ENCODE data around the gene CHMP1B. TPM values are rescaled to one million over a fixed set of nuclear protein-coding genes. Genes with fewer than 3 reads are reported as not detected.
A peak's percentile ranks its signal among the peaks of the same experiment; 100 is the strongest.
"Not testable (repeated sequence)": the region's sequence is repeated elsewhere in the genome, so short reads cannot be mapped to it uniquely, and the experiment has no call there.

CHMP1B gene
- total RNA-seq, 2 donors from 2014 or later: 54.5 to 95.0 TPM

DNA sequence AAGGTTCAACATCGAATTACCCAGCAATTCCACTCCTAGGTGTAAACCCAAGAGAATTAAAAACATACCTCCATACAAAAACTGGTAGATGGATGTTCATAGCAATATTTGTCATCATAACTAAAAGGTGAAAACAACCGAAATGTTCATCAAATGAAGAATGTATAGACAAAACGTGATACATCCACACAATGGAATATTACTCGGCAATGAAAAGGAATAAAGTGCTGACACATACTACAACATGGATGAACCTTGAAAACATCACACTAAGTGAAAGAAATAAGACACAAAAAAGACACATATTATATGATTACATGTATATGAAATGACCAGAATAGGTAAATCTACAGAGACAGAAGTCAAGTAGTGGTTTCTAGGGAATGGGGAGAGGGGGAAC, 20.6 kb upstream of the CHMP1B start:
- no peak for DNase-seq
- intact Hi-C loops (cut with DNase I, micrococcal nuclease): no loop called here
- no peak for ATAC-seq

DNA sequence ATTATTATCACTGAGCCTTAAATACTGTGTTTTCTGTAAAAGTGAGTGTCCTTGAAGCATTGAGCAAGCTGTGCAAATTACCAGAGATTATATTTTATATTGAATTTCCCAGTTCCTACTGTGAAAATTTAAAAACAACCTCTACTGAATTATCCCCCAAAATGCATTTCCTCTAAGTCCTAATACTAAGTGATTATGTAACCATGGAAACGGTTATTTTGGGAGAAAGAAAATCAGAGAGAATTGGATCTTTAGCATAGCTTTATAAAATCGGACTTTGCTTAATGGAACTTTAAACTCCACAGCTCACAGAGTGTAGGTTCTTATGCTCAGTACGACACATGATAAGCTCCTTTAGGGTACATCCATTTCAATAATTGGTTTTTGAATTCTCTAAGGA, 19.3 kb upstream of the CHMP1B start:
- ATAC-seq: no peak
- no peak for DNase-seq
- intact Hi-C loops (cut with DNase I, micrococcal nuclease): no loop called here

DNA sequence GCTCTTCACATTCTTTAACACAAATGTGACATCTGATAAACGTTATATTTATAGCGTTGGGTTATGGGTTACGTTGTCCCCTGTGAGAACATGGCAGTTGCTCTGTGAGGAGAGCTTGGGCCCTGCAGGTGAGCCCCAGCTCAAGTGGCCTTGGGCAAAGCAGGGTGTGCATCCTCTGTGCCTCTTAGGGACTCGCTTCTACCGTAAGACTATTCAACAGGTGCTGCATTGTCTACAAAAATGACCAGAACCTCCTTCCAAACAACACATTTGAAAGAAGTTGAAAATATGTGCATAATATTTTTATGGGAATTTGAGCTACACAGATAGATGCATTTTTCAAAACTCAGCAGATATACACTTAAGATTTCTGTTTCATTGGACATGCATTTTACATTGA, 16.4 kb upstream of the CHMP1B start:
- intact Hi-C loops (cut with DNase I, micrococcal nuclease): no loop called here
- no peak for DNase-seq

DNA sequence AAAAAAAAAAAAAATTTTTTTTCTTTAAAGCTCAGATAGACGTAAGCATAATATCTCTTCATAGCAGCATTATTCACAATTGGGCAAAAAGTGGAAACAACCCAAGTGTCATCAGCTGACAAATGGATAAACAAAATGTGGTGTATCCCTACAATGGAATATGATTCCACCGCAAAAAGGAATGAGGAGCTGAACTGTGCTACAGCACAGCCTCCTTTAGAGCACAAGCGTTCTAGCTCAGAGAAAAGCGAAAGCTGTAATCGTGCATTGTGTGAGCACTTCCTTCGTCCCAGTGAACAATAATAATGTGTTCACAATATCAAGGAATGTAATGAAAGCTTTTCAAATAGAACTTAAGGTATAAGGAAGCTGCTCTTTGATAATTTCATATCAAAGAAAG, 11.7 kb upstream of the CHMP1B start:
- ATAC-seq (no peak), DNase-seq (no peak)
- intact Hi-C loops (cut with DNase I, micrococcal nuclease): no loop called here

More for the DNA sequence above, 16.4 kb upstream of the CHMP1B start:
- ATAC-seq: no peak

DNA sequence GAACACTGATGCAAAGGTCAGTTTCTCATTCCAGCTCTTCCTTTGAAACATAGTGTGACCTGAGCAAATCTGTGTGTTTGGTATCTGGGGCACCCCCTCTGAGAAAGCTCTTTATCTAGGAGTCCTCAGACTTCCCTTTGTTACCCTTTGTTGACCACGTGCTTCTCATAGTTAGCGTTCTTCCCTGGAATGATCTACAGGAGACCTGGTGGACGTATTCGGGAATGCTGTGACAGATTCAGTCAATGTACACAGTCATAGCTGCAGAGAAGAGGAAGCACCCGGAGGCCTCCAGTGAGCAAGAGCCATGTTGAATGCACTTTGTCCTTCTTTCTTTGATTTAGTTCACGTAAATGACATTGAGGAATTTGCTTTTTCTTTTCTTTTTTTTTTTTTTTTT, 10.7 kb upstream of the CHMP1B start:
- DNase-seq: no peak
- intact Hi-C loops (cut with DNase I, micrococcal nuclease): no loop called here
- no peak for ATAC-seq

DNA sequence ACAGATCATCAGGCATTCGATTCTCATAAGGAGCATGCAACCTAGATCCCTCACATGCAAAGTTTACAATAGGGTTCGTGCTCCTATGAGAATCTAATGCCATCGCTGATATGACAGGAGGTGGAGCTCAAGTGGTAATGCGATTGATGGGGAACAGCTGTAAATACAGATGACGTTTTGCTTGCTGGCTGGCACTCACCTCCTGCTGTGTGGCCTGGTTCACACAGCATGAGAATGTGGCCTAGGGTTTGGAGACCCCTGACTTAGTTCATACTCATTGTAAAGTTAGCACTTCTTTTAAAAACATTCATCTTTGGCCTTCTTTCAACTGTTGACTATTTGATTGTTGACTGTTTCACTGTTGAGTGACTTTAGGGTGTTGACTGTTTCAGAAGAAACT, 8.7 kb upstream of the CHMP1B start:
- intact Hi-C loops (cut with DNase I, micrococcal nuclease): no loop called here
- DNase-seq (no peak), ATAC-seq (no peak)

DNA sequence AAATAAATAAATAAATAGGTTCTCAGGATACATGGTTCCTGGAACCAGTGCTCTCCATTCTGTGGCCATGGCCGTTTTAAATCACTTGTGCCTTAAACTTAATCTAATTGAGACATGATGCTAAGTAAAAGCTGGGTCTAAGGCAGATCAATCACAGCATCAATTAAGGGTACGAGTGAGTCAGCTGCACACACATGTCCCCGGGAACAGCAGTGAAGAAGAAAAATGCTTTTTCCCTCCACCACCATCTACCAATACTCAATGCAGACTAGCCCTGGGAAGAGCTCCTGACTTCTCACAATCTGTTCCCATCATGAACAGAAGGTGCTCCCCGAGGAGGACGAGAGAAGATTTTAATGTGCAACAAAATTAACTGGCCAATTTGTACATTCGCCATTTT, 6.8 kb upstream of the CHMP1B start:
- intact Hi-C loops (cut with DNase I, micrococcal nuclease): no loop called here
- ATAC-seq: no peak
- no peak for DNase-seq

DNA sequence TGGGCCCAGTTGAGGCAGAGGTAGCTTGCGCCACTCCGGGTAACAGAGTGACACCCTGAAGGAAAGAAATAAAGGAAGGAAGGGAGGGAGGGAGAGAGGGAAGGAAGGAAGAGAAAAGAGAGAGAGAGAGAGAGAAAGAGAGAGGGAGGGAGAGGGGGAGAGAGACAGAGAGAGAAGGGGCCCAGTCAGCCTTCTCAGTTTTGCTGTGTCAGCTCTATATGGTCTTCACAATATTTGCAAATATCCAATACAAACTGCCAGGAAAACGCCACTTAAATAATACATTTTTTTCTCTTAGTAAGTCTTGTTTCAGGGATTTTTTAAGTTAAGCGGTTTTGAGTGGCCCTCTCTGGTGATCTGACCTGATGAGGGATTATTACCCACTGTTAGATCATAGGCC, 5.6 kb upstream of the CHMP1B start:
- no peak for ATAC-seq
- intact Hi-C loops (cut with DNase I, micrococcal nuclease): no loop called here
- DNase-seq: no peak

DNA sequence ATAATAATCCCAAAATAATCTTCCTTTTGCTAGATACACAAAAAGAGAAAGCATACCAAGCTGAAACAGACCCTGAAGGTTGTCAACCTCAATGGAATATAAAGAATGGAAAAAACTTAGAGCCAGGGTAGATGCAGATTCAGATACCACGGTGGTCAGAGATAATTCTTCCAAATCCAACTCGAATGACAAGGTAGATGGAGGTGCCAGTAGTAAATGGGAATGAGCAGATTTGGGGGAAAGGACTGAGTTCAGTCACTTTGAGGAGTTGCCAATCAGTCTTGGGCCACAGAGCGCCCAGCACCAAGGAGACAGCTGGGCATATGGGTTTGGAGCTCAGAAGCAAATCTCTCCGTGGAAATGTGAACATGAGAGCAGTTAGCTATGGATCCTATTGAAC, 3.4 kb upstream of the CHMP1B start:
- no peak for ATAC-seq
- intact Hi-C loops (cut with DNase I, micrococcal nuclease): no loop called here

DNA sequence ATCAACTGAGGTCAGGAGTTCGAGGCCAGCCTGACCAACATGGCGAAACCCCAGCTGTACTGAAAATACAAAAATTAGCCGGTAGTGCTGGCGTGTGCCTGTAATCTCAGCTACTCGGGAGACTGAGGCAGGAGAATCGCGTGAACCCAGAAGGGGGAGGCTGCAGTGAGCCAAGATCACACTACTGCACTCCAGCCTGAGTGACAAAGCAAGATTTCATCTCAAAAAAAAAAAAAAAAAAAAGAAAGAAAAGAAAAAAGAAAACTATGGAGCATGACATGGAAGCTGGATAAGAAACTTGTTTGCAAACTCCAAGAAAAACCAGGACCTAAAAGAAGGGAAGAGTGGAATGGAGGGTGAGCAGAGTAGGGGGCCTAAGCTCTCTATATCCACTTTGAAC, 1.9 kb upstream of the CHMP1B start:
- intact Hi-C loops (cut with DNase I, micrococcal nuclease): no loop called here
- DNase-seq (no peak), ATAC-seq (no peak)

More for the DNA sequence above, 3.4 kb upstream of the CHMP1B start:
- no peak for DNase-seq

DNA sequence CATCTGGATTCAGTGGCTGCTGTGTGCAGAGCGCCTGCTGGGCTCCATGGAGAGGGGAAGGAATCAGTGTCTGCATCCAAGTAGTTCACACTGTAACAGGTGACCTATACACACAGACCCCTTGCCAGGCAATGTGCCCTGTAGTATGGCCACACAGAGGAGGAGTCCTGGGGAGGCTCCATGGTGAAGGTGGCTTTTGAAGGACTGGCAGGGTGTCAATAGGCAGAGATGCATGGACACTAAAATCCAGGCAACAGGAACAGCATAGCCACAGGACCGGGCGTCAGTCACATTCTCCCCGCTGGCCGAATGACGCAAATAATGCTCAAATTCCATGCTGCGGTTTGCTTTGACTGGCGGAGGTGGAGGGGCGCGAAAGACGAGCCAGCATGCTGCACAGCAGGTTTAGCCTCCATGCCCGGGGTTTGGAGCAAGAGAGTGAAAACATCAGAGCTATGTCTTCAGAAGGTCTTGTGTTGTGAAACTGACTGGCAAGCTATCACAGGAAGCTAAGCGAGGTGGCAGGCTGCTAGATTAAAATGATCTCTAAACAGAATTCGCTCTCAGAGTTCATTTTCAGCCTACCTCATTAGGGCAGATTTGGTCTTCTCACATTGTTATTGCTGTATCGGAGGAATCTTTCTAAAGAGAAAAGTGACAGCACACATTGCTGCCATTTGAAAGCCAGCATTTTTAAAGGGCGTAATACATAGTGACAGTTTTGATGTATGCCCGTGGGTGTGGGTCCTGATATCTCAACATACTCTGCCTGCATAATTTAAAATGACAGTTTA, 1.2 kb upstream of the CHMP1B start:
- peak; percentile 24 for ATAC-seq
- intact Hi-C loops (cut with DNase I, micrococcal nuclease): no loop called here
- DNase-seq: peak; percentile 63 to 68

DNA sequence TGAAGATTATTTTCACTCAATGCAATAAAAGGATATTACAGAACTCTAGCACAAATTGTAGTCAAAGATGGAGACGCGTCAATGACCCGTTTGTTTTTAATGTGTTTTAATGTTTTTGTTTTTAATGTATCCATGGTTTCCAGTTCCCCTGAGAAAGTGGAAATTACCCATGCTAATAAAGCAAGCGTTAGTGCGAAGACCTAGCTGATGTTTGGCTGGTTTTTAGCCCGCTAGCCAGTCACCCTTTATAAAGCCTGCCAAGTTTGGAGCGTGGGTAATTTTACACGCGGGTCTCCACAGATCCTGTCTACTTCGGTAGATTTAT, 430 bp upstream of the CHMP1B start:
- ATAC-seq: peak; percentile 14
- DNase-seq: no peak
- intact Hi-C loops (cut with DNase I, micrococcal nuclease): no loop called here

DNA sequence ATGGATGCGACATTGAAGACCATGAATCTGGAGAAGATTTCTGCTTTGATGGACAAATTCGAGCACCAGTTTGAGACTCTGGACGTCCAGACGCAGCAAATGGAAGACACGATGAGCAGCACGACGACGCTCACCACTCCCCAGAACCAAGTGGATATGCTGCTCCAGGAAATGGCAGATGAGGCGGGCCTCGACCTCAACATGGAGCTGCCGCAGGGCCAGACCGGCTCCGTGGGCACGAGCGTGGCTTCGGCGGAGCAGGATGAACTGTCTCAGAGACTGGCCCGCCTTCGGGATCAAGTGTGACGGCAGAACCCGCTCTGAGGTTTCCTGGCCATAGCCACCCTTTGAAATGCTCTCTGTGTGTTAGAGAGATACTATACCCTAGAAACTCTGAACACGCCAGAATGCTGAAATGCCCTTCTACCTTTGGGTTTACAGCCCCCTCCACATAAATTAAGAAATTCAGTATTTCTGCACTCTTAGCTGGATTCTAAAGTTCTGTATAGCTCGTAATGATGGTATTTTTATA, 659 bp downstream of the CHMP1B start:
- peak; percentile 51 to 70 for DNase-seq

DNA sequence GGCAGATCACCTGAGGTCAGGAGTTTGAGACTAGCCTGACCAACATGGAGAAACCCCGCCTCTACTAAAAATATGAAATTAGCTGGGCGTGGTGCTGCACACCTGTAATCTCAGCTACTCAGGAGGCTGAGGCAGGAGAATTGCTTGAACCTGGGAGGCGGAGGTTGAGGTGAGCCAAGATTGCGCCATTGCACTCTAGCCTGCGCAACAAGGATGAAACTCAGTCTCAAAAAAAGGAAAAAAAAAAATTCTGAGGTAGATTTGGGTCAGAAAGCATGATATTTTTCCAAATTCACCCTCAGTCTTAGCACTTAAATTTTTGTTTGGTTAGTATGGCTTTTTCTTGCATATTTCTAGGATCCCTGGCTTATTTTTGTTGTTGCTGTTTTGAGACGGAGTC, 3.3 kb downstream of the CHMP1B start:
- DNase-seq; ATAC-seq; intact Hi-C loops (cut with DNase I, micrococcal nuclease): not testable (repeated sequence)

More for the DNA sequence above, 659 bp downstream of the CHMP1B start:
- intact Hi-C loops (cut with DNase I, micrococcal nuclease): no loop called here
- peak; percentile 53 for ATAC-seq

DNA sequence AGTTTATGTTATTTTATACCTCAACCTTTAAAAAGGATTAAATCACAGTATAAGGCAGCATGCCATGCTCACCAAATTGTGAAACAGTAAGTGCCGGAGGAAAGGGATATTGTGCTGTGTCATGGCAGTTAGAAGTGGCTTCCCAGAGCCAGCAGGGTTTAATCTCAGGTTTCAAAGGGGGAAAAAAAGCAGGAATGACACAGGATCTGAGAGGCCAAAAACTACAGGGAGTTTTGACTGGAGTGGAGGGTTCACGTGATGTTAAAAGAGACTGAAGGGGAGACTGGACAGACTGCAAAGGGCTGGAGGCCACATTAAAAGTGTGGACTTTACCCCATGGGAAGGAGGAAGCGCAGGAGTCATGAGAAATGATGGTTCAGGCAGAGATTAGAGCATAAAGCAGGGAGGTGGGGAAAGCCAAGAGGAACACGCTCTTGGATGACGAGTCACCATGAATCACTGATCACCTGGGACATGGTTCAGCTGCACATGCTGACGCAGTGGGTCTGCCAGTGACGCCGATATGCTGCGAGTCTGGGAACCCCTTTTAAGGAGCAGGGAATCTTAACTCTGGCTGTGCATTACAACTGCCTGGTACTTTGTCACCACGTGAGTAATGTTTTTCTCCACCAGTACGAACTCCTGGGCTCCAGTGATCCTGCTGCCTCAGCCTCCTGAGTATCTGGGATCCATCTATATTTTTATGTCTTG, 6.1 kb downstream of the CHMP1B start:
- ATAC-seq: peak; percentile 85
- DNase-seq: peak; percentile 72 to 89
- intact Hi-C loops (cut with DNase I, micrococcal nuclease): loop anchor here in 1 of 2 donors (5.0 kb wide), 1 partner anchor 50 kb away; the partner anchor contains the start of gene MPPE1

DNA sequence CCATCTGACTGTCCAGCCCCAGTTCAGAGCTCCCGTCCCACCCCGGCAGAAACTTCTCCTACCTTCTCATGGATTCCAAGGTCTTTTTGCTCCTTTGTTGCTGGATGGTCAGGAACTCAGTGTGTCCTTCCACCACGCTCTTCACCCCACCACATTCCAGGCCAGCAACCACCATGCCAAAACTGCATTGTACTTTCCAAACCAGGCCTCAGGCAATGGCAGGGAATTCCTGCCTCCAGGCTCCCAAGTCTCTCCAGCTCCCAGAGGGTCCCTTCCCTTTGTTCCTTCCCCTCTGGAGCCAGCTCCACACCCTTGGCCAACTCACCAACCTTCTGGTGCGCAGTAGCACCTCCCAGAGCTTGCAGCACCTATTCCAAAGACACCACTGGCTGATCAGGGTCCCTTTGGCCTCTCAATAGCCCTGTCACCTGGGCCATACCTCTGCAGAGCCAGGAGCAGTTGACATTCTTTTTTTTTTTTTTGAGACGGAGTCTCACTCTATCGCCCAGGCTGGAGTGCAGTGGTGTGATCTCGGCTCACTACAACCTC, 8.1 kb downstream of the CHMP1B start:
- intact Hi-C loops (cut with DNase I, micrococcal nuclease): loop anchor here in 1 of 2 donors (5.0 kb wide), 1 partner anchor 48 kb away; the partner anchor contains the start of gene MPPE1
- ATAC-seq: no peak
- DNase-seq: no peak

DNA sequence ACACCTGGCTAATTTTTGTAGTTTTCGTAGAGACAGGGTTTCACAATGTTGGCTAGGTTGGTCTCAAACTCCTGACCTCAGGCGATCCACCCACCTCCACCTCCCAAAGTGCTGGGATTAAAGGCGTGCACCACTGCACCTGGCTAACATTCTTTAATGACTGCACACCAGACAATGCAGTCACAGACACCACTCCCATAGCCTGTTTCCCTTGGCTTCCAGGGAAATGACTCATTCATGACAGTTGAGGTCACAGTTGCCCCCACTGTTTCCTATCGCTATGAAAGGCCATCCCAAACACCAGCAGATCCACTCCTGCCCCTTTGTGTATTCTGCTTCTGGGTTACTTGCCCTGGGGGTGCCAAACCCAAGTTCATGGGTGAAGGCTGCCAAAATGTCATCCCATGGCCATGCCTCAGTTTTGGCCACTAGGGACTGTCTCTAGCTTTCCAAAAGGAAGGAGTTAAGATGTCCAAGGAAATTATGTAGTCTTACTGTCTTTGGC, 8.7 kb downstream of the CHMP1B start:
- no peak for DNase-seq
- ATAC-seq: peak; percentile 28
- intact Hi-C loops (cut with DNase I, micrococcal nuclease): loop anchor here in 1 of 2 donors (5.0 kb wide), 1 partner anchor 47 kb away; the partner anchor contains the start of gene MPPE1

DNA sequence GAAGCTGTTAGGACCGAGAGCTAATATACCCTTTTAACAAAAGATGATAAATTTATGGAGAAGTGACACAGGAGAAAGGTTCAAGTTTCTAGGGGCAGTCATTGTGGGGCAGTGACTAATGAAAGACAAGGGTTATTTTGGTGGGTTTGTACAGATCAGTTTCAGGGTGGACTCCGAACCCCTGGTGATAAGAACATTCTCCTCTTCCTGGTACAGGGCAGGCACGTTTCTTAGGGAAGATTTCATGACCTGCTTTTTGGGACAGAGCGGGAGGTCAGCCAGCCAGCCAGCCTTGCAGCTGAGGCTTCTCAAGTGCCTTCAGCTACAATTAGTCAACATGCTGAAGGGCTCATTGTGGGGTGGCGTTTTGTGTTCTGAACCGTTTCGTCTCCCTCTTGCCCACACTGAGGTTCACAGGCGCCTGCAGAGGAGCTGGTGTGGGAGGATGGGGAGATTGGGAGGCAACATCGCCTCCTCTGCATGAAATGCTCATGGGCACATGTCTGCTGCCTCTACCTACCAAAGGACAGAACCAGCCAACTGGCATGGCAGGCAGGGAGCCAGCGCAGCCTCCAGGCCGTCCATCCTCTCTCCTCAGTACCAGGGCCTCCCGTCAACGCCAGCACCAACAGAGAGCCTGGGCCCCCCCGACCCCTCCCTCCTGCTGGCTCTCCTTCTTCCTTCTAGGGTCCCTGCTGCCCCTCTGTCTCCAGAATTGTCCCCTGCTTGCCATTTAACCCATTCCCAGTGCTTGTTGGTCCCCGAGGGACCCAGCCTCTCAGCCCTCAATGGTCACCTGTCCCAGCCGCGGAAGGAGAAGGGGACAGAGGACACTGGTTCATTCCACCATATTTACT, 9.6 kb downstream of the CHMP1B start:
- DNase-seq (no peak), ATAC-seq (no peak)
- intact Hi-C loops (cut with DNase I, micrococcal nuclease): no loop called here

Measured in left colon (tissue), 2 donors.